Activated CD4-positive, alpha-beta T cell treated with anti-CD3 and anti-CD28 coated beads for 48 hours (primary cell): ENCODE measurements around the gene NHSL2.

Experiments used
- DNase-seq: peaks from one replicate; pipeline ENCODE4 v3.0.0-alpha.2; 2020

NHSL2 gene

DNA sequence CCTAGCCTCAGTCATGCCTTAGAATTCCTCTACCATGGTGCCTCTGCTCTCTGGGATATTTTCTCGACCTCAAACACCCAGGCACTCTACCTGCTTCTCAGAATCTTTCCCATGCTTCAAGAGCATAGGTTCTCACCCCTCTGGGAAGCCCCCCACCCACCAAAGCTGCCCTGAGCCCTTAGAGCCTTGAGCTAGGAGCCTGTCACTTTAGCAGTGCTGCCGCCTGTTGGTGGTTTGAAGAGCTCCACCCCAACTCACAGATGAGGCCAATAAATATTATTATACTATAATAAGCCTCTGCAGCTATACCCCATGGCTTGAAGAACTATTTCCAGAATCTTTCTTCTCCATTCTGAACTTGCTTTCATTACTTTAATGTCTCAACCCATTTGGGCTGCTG lies 111.3 kb downstream of the NHSL2 start:
- DNase-seq: peak; percentile 15

GRCh38 chrX:72023071-72023470 lies 112.4 kb downstream of the NHSL2 start:
- DNase-seq: no peak

GRCh38 chrX:72025236-72025770 lies 114.7 kb downstream of the NHSL2 start:
- DNase-seq: no peak

DNA sequence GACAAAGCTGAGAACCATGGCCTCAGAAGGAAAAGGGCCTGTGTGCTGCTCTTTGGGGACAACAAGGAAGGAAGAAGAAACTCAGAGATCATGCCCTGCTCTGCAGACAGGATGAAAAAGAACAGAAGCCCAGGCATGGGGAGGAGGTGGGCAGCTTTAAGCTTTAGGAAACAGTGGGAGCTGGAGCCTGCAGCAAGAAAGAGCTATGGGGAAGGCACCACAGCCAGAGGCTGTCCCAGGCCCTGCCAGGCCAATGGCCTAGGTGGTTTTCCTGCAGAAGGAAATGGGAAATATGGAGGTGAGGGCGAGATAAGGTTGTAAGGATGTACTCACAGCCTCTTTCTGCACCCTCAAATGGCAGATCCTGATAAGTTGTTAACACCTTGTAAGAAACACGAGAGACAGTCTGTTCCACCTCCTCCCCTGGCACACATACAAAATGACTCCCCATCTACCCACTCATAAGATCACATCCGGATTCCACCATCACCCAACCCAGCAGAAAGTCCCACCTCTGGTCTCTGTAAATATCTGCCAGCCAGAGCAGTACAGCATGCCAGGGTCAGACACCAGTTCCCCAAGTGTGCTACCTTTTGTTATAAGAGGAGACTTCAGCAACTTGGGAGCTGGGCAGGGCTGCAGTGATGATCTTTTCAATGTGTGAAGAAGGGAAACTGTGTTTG lies 115.8 kb downstream of the NHSL2 start:
- no peak for DNase-seq

- no peak for DNase-seq
Measured at GRCh38 chrX:72027024-72027913, 116.6 kb downstream of the NHSL2 start.

- no peak for DNase-seq
Measured at GRCh38 chrX:72027914-72028307, 117.3 kb downstream of the NHSL2 start.

DNA sequence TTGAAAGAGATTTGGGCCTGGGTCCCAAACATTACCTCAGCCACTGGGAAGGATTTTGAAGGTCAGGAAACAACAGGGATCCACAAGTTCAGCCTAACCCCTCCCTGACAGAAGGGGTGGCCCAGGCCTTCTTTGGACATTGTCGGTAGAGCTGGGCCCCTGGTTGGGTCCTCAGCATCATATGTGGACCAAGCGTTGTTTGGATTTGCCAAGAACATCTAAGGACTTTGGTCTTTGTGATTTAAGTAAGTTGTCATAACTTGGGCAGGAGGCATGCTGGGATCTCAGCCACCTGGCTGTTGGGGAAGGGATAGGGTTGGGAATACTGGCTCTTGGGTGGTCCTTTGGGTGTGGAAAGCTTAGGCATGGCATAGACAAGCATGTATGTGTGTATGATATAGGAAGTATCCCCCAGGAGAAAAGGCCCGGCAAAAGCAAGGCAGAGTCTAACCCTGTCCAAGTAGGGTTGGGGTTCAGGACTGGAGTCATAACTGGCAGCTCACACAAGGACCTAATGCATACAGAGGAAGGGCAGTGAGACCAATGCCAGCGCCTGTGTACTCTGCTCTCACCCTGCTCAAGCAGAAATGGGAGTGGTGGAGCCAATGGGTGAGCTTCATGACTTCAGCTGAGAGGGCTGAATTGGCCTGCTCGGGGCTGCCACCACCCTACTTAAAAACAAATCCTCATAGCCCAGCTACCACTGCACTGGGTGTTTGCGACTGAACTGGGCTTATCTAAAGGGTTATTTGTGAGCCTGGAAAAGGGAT lies 118.2 kb downstream of the NHSL2 start:
- no peak for DNase-seq

- DNase-seq: no peak
Measured at GRCh38 chrX:72029483-72030411, 119.1 kb downstream of the NHSL2 start.

DNA sequence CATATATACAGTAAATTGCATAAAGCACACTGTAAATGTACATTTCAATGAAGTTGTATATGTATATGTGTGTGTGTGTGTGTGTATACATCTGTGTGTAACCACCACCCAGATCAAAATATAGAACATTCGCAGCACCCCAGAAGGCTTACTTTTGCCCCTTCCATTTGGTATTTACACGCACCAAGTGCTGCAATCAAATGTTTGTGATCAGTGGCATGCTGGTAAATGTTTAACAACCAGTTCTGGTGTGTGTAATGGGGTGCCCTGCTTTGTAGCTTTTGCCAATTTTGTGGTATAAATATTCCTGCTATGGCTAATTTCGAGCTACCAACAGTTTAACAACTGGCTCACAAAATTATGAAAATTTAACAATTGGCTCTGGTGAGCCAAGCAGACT lies 119.8 kb downstream of the NHSL2 start:
- DNase-seq: no peak

DNA sequence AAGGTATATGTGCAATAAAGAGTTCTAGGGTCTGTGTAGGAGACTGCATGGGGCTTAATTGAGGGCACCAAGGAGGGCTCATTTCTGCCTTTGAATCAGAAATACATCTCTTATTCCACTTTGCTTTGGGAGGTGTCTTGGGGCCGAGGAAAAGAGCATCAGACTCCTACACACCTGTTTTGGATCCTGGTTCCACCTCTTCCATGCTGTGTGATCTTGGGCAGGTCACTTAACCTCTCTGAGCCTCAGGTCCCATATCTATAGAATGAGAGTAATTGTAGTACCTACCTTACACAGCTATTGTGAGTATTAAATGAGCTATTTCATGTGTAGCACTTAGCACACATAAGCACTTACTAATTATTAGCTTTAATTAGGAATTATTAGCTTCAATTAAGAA lies 120.5 kb downstream of the NHSL2 start:
- DNase-seq: no peak

- no peak for DNase-seq
Measured at GRCh38 chrX:72031634-72032033, 121.0 kb downstream of the NHSL2 start.

- no peak for DNase-seq
Measured at GRCh38 chrX:72037601-72038000, 127.0 kb downstream of the NHSL2 start.

GRCh38 chrX:72038016-72038415 lies 127.4 kb downstream of the NHSL2 start:
- no peak for DNase-seq

DNA sequence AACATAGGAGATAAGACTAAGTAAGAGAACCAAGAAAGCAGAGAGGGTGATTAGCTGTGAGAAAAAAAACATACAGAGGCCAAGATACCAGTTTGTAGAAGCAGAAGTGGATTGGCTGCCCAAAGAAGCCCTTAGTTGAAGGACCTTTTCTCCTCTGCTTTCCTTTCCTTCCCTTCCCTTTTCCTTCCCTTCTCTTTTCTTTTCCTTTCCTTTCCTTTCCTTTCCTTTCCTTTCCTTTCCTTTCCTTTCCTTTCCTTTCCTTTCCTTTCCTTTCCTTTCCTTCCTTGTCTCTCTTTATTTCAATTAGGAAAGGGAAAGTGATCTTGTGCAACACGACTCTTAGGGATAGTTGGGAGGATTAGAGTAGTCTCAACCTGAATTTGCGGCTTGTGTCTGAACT lies 128.2 kb downstream of the NHSL2 start:
- DNase-seq: no peak

GRCh38 chrX:72040506-72040905 lies 129.9 kb downstream of the NHSL2 start:
- DNase-seq: no peak

DNA sequence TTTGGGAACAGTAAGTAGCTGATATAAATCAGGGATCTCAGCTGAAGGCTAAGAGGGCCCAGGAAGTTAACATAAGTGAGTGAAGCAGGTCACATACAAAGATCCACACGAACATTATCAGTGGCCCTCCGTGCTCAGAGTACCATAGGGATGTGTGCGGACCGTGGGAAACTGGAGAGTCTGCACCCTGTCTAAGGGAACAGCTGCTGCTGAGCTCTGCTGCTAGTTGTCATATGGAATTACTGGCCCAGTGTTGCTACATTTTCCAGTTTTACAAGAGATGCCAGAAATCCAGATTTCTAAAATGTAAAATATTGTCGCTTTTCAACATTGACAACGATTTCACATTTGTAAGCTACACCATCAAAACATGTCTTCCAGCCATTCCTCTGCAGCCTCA lies 130.5 kb downstream of the NHSL2 start:
- no peak for DNase-seq

- DNase-seq: no peak
Measured at GRCh38 chrX:72041871-72042851, 131.5 kb downstream of the NHSL2 start.

DNA sequence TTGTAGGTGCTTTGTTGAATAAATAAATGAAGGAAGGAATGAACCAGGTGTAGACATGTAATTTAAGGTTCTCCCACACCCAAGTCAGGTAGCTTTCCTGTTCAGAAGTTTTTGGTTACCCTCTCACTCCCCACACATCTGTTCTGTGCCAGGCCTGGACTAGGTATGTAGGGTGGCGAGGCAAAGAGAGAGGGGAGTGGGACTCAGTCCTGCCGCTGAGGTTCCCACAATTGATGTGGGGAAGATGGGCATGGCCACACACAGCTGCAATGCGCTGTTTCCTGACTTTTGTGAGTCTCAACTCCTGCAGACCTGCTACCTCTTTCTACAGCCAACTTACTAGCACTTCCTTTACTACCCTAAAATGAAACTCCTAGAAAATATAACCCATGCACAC lies 132.2 kb downstream of the NHSL2 start:
- no peak for DNase-seq

GRCh38 chrX:72043636-72044035 lies 133.0 kb downstream of the NHSL2 start:
- DNase-seq: no peak

DNA sequence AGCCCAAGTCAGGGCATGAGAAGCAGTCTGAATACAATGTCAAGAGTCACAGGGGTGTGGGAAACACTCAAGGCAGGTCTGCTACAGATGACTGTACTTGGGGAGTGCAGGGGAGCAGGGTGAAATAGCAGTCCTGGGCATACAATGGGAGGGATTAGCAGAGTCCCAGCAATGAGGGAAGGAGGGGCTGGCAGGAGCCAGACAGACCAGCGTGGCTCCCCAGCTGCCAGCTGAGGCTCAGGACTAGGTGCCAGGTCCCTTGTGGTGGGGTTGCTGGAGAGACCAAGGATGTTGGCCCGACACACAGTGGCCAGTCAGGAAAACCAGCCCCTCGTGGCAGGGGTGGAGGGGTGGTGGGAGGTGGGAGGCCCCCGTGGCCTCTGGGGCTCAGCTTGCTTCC lies 134.5 kb downstream of the NHSL2 start:
- DNase-seq: no peak
